Osteocyte (in vitro differentiated cells): ENCODE measurements around the gene SOX4. TPM values are rescaled to one million over a fixed set of nuclear protein-coding genes. Genes with fewer than 3 reads are reported as not detected.

ENCODE experiments used
- DNase-seq: peaks from one replicate; pipeline ENCODE4 v3.0.0; 2021; ENCODE audit warnings: mixed read lengths; ENCODE audit not compliant: unreplicated experiment; ENCODE audit errors: extremely low spot score
- H3K27ac Mint-ChIP-seq: one replicate; pipeline ENCODE4 v1.8.0; 2021; ENCODE audit warnings: mild to moderate bottlenecking, mixed read lengths; ENCODE audit not compliant: unreplicated experiment
- H3K27me3 Mint-ChIP-seq: one replicate; pipeline ENCODE4 v1.8.0; 2021; ENCODE audit warnings: mixed read lengths; ENCODE audit not compliant: unreplicated experiment
- H3K36me3 Mint-ChIP-seq: one replicate; pipeline ENCODE4 v1.8.0; 2021; ENCODE audit warnings: mixed read lengths; ENCODE audit not compliant: unreplicated experiment
- H3K4me1 Mint-ChIP-seq: one replicate; pipeline ENCODE4 v1.8.0; 2021; ENCODE audit warnings: mixed read lengths; ENCODE audit not compliant: unreplicated experiment
- H3K4me3 Mint-ChIP-seq: one replicate; pipeline ENCODE4 v1.8.0; 2021; ENCODE audit warnings: mild to moderate bottlenecking, moderate library complexity, mixed read lengths; ENCODE audit not compliant: unreplicated experiment
- H3K9me3 Mint-ChIP-seq: one replicate; pipeline ENCODE4 v1.8.0; 2021; ENCODE audit warnings: mixed read lengths; ENCODE audit not compliant: unreplicated experiment
- CTCF ChIP-seq: fragments of 200-600 bp; sonication (generic); IDR thresholded peaks from 2 replicates; pipeline ENCODE4 v1.5.0; 2021; ENCODE audit warnings: antibody characterized with exemption, mild to moderate bottlenecking, moderate library complexity
- total RNA-seq: library from RNA; stranded (reverse); gene quantifications from 2 replicates; pipeline ENCODE4 v1.2.1, GENCODE V29; 2021

The SOX4 gene
- total RNA-seq, 1 donor from 2014 or later = 110 TPM

GRCh38 chr6:21556968-21557721 is 36.4 kb upstream of the SOX4 start:
- H3K4me1 Mint-ChIP-seq = no peaks in the 10 kb centered on the region
- H3K27ac Mint-ChIP-seq = no peak overlapping the region

DNA sequence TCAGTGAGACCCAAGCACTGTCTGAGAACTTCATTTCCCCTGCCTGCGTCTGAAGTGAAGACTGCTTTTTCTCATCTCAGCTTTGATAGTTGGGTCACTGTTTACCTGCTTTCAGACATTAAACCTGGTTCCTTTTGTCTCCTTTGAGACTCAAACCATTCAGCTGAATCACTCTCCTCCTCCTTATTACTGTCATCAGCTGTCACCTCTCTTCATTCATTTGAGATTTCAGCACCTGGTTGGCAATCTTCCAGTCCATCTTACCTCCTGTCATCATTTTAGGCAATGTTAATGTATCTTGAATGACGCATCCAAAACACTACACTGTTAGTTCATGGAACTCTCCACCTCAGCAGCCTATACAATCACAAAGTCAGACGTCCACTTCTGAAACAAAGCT is 34.3 kb upstream of the SOX4 start:
- H3K27me3 Mint-ChIP-seq = no peaks in the 10 kb centered on the region
- no peak overlapping the region for H3K27ac Mint-ChIP-seq
- H3K4me1 Mint-ChIP-seq = no peaks in the 10 kb centered on the region
- H3K4me3 Mint-ChIP-seq = no peak overlapping the region
- peaks cover 8% of the 10 kb centered on the region for H3K9me3 Mint-ChIP-seq
- peaks cover 3% of the 10 kb centered on the region for H3K36me3 Mint-ChIP-seq
- DNase-seq = no peak
- TF ChIP-seq CTCF = no peak

More at GRCh38 chr6:21556968-21557721, 36.4 kb upstream of the SOX4 start:
- DNase-seq = no peak
- Mint-ChIP-seq H3K27me3 (no peaks in the 10 kb centered on the region), H3K9me3 (no peaks in the 10 kb centered on the region), H3K4me3 (no peak overlapping the region), H3K36me3 (no peaks in the 10 kb centered on the region)
- TF ChIP-seq CTCF = no peak

GRCh38 chr6:21560249-21560648 is 33.3 kb upstream of the SOX4 start:
- no peaks in the 10 kb centered on the region for H3K27me3 Mint-ChIP-seq
- no peaks in the 10 kb centered on the region for H3K4me1 Mint-ChIP-seq
- no peak overlapping the region for H3K27ac Mint-ChIP-seq
- H3K9me3 Mint-ChIP-seq = peaks cover 8% of the 10 kb centered on the region
- TF ChIP-seq CTCF = no peak
- peaks cover 3% of the 10 kb centered on the region for H3K36me3 Mint-ChIP-seq
- H3K4me3 Mint-ChIP-seq = no peak overlapping the region
- no peak for DNase-seq

DNA sequence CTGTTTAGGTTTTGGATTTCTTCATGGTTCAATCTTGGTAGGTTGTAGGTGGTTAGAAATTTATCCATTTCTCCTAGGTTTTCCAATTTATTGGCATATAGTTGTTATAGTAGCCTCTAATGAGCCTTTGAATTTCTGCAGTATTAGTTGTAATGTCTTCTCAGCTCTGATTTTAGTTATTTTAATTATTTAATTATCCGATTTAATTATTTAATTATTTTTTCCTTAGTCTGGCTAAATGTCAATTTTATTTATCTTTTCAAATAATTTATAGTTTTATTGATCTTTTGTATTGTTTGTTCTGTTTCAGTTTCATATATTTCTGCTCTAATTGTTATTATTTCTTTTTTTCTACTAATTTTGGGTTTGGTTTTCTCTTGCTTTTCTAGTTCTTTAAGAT is 28.1 kb upstream of the SOX4 start:
- H3K4me3 Mint-ChIP-seq = no peak overlapping the region
- H3K4me1 Mint-ChIP-seq = no peaks in the 10 kb centered on the region
- no peak for TF ChIP-seq CTCF
- peaks cover 2% of the 10 kb centered on the region for H3K27me3 Mint-ChIP-seq
- peaks cover 8% of the 10 kb centered on the region for H3K9me3 Mint-ChIP-seq
- H3K36me3 Mint-ChIP-seq = peaks cover 3% of the 10 kb centered on the region
- H3K27ac Mint-ChIP-seq = no peak overlapping the region
- no peak for DNase-seq

DNA sequence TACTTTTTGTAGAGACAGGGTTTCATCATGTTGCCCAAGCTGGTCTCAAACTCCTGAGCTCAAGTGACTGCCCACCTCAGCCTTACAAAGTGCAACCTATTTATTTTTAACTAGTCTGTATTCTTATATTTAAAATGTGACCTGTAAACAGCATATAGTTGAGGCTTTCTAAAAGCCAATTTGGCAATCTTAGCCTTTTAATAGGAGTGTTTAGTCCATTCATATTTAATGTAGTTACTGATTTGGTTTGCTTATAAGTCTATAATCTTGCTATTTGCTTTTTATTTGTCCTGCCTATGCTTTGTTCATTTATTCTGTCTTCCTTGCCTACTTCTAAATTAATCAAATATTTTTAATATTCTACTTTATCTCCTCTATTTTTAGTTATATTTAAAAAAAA is 15.0 kb upstream of the SOX4 start:
- Mint-ChIP-seq H3K27ac (no peak overlapping the region), H3K9me3 (peaks cover 19% of the 10 kb centered on the region), H3K27me3 (no peaks in the 10 kb centered on the region), H3K36me3 (no peaks in the 10 kb centered on the region), H3K4me1 (no peaks in the 10 kb centered on the region), H3K4me3 (no peak overlapping the region)
- DNase-seq = no peak
- TF ChIP-seq CTCF = no peak
